ENCODE data around the gene RERG.

RERG gene

DNA sequence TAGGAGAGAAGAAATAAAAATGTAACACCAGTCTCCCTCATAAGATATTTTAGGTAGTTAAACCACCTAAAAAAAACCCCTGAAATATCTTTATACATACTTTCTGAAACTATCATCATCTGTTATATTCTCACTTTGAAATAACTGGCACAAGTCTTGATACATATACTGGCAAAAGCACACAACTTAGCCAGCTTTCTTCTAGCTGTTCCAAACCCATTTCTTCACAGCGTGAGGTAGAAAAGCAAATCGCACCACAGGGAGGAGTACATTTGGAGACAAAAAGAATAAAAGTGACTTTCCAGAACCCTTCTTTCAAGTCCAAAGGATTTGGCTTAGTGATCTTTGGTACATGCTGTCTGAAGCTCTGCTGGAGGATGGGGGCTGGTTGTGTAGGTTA lies 78.5 kb downstream of the RERG start:
- no peak overlapping the region for H3K4me3 ChIP-seq (ENCODE audit: low read depth, low read length)
- TF ChIP-seq, protein P1, sequence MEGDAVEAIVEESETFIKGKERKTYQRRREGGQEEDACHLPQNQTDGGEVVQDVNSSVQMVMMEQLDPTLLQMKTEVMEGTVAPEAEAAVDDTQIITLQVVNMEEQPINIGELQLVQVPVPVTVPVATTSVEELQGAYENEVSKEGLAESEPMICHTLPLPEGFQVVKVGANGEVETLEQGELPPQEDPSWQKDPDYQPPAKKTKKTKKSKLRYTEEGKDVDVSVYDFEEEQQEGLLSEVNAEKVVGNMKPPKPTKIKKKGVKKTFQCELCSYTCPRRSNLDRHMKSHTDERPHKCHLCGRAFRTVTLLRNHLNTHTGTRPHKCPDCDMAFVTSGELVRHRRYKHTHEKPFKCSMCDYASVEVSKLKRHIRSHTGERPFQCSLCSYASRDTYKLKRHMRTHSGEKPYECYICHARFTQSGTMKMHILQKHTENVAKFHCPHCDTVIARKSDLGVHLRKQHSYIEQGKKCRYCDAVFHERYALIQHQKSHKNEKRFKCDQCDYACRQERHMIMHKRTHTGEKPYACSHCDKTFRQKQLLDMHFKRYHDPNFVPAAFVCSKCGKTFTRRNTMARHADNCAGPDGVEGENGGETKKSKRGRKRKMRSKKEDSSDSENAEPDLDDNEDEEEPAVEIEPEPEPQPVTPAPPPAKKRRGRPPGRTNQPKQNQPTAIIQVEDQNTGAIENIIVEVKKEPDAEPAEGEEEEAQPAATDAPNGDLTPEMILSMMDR (IDR thresholded peaks at IDR 0.05; ENCODE audit: control insufficient read depth, extremely low read depth, insufficient read depth): no peak
- no peak for DNase-seq (ENCODE audit: low read depth)

DNA sequence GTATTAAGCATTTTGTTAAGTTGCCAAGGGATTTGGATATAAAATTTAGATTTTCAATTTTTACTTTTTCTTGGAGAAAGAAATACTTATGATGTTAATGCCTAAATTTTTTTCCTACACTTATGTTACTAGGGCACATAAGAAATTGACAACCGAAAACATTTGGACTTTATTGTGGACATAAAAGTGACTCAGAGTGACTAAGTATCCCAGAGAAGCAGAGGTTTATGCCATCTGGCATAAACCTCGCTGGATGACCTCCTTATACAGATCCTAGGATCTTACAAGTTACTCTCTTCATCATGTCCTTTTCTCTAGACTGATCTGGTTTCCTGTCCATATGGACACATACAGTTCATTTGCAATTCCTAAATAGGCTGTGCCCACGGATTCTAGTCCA lies 89.8 kb downstream of the RERG start:
- TF ChIP-seq, protein P1 (IDR thresholded peaks at IDR 0.05; ENCODE audit: control insufficient read depth, extremely low read depth, insufficient read depth): no peak
- H3K4me3 ChIP-seq (ENCODE audit: low read depth, low read length): no peak overlapping the region
- no peak for DNase-seq (ENCODE audit: low read depth)

DNA sequence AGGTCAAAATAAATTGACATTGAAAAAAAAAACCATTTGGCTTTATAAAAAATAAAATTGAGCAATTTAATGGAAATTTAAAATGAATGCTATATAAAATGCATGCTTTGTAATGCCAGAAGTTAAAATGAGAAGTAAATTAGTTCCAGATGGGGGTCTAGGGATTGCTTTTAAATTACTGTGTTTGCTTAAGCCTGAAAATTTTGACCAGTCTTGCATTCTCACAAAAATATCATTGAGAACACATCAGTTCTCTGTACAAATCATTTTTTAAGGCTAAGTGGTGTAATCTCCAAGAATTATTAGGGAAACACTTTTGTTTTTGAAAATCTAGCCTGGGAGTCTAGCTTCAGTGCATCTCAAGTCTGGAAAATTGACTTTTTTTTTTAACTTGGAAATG lies 90.7 kb downstream of the RERG start:
- no peak for DNase-seq (ENCODE audit: low read depth)
- TF ChIP-seq, protein P1 (IDR thresholded peaks at IDR 0.05; ENCODE audit: control insufficient read depth, extremely low read depth, insufficient read depth): no peak

DNA sequence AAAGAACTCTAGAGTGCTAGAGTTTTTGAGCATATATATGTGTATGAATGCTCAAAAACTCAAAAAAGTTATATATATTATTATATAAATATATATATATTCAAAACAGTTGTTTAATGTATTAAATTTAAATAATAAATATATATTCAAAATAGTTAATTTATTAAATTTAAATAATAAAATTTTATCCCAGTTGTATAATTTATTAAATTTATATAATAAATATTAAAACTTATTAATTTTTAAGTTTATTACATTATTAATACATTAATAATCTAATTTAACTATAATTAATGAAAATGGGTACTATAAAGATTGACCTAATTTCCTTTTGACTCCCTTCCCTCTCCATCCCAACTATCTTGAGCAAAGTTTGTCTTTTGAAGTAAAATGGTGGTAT lies 97.8 kb downstream of the RERG start:
- TF ChIP-seq, protein P1 (IDR thresholded peaks at IDR 0.05; ENCODE audit: control insufficient read depth, extremely low read depth, insufficient read depth): no peak
- DNase-seq (ENCODE audit: low read depth): no peak
- H3K4me3 ChIP-seq (ENCODE audit: low read depth, low read length): no peak overlapping the region

More for the DNA sequence above, 90.7 kb downstream of the RERG start:
- no peak overlapping the region for H3K4me3 ChIP-seq (ENCODE audit: low read depth, low read length)

DNA sequence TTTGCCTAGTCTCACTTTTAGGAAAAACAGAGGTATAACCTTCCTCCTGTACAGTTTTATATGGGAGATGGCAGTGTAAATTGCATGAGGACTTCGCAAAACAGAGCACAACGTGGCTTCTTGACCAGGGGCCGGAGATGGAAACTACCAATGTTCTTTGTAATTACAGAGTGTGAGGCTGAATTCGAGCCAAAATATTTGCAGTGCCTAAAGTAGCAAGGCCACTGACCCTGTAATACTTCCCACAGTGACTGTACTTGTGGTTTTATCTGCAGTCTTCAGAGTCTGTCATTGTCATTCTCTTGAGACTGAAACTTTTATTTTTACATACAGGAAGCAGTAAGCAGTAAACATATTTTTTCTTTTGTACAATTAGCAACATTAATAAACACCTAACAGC lies 98.9 kb downstream of the RERG start:
- TF ChIP-seq, protein P1 (IDR thresholded peaks at IDR 0.05; ENCODE audit: control insufficient read depth, extremely low read depth, insufficient read depth): no peak
- DNase-seq (ENCODE audit: low read depth): no peak
- H3K4me3 ChIP-seq (ENCODE audit: low read depth, low read length): no peak overlapping the region

DNA sequence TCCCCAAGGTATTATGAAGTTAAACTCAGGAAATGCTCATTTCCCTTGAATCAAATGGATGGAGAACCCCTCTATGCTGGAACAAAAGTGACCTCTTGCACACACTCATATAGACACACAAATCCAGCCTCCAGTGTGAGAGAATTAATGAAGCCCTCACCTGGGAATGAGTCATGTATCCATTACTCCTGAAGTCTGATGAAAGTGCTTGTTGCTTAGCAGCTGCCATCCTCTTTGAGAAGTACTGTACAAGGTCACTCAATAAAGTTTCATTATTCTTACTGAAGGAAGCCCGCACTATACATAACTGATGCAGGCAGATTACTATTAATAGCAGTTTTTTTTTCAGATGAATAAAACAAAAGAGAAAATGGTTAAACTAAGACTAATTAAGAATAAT lies 102.3 kb downstream of the RERG start:
- TF ChIP-seq, protein P1 (IDR thresholded peaks at IDR 0.05; ENCODE audit: control insufficient read depth, extremely low read depth, insufficient read depth): no peak

DNA sequence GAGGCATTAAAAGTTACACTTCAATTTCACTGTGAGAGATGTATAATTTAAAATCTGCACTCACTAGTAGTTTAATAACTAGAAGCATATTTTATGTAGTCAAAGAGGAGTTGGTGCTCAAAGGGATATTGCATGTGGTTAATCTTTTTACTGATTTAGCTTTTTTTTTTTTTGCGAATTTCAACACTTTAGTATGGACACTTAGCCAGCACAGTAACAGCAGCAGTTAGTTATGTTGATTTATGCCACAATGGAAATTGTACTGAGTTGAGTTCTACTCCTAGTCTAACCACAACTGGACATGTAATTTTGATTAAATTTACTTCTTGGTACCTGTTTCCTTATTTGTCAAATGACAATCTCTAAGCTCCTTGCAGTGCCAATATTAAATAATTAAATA lies 104.2 kb downstream of the RERG start:
- no peak overlapping the region for H3K4me3 ChIP-seq (ENCODE audit: low read depth, low read length)
- TF ChIP-seq, protein P1 (IDR thresholded peaks at IDR 0.05; ENCODE audit: control insufficient read depth, extremely low read depth, insufficient read depth): no peak
- no peak for DNase-seq (ENCODE audit: low read depth)

More for the DNA sequence above, 102.3 kb downstream of the RERG start:
- no peak overlapping the region for H3K4me3 ChIP-seq (ENCODE audit: low read depth, low read length)
- no peak for DNase-seq (ENCODE audit: low read depth)
